SK-N-SH (cell line): ENCODE data around the gene HERC3. TPM values are rescaled to one million over a fixed set of nuclear protein-coding genes. Genes with fewer than 3 reads are reported as not detected.

Source experiments
- CTCF ChIA-PET: fragments of 300-600, 350-600 bp; formaldehyde crosslinking; extraction: SDS; loops from one replicate; lab custom pipeline; 2021; lab: Yijun Ruan, JAX
- POLR2A ChIA-PET: fragments of 350-600 bp; sonication (Branson Sonifier 250); formaldehyde crosslinking; extraction: SDS; loops from one replicate; lab custom pipeline; 2020; ENCODE audit warnings: antibody characterized with exemption, inconsistent platforms; lab: Yijun Ruan, JAX
- DNase-seq: peaks from one replicate; pipeline ENCODE4 v3.0.0; 2012
- H2AFZ ChIP-seq: fragments of 200-600 bp; sonication (generic); 2 replicates; pipeline ENCODE4 v1.8.1; 2016; ENCODE audit warnings: antibody characterized with exemption, mild to moderate bottlenecking, low read depth
- H3F3A ChIP-seq: fragments of 200-600 bp; sonication (generic); replicated peaks from 2 replicates; pipeline ENCODE3; 2016; ENCODE audit warnings: antibody characterized with exemption, mild to moderate bottlenecking; ENCODE audit not compliant: insufficient read depth
- H3K27ac ChIP-seq, 2 experiments: fragments of 200-500 bp in 1 of 2; fragments of 200-600 bp in 1 of 2; sonication (Bioruptor generic) in 1 of 2; sonication (generic), shearing (Covaris generic) in 1 of 2; 2 replicates each; pipeline versions ENCODE4 v1.5.1 to v1.6.1; 2014 to 2016; ENCODE audit warnings: low read depth in 2 of 2, inconsistent platforms in 1 of 2, low read length in 1 of 2, mild to moderate bottlenecking in 1 of 2, mixed read lengths in 1 of 2
- H3K27me3 ChIP-seq: fragments of 200-600 bp; sonication (generic), shearing (Covaris generic); 2 replicates; pipeline ENCODE4 v1.6.1; 2016; ENCODE audit warnings: mixed run types; ENCODE audit not compliant: insufficient read depth
- H3K36me3 ChIP-seq, 2 experiments: fragments of 200-500 bp in 1 of 2; fragments of 200-600 bp in 1 of 2; sonication (Bioruptor generic) in 1 of 2; sonication (generic) in 1 of 2; replicated peaks in 1 of 2; 2 replicates each; pipeline versions ENCODE3 to v1.5.1; 2014 to 2016; ENCODE audit warnings: low read length in 1 of 2, mild to moderate bottlenecking in 1 of 2; ENCODE audit not compliant: insufficient read depth in 2 of 2, control insufficient read depth in 1 of 2
- H3K4me1 ChIP-seq, 2 experiments: fragments of 200-500 bp in 1 of 2; fragments of 200-600 bp in 1 of 2; sonication (Bioruptor generic) in 1 of 2; sonication (generic), shearing (Covaris generic) in 1 of 2; 2 replicates each; pipeline versions ENCODE4 v1.5.1 to v1.6.1; 2014 to 2016; ENCODE audit warnings: low read depth in 1 of 2, low read length in 1 of 2, mixed run types in 1 of 2; ENCODE audit not compliant: insufficient read depth in 2 of 2, control insufficient read depth in 1 of 2
- H3K4me2 ChIP-seq: fragments of 200-600 bp; sonication (generic), shearing (Covaris generic); 2 replicates; pipeline ENCODE4 v1.6.1; 2017; ENCODE audit warnings: mixed run types
- H3K4me3 ChIP-seq, 2 experiments: fragments of 200-500 bp in 1 of 2; fragments of 200-600 bp in 1 of 2; sonication (Bioruptor generic) in 1 of 2; sonication (generic), shearing (Covaris generic) in 1 of 2; 2 replicates each; pipeline versions ENCODE4 v1.5.1 to v1.8.1; 2014 to 2016; ENCODE audit warnings: low read depth in 2 of 2, inconsistent platforms in 1 of 2, low read length in 1 of 2, mild to moderate bottlenecking in 1 of 2, mixed read lengths in 1 of 2, moderate library complexity in 1 of 2
- H3K79me2 ChIP-seq: fragments of 200-600 bp; sonication (generic); 2 replicates; pipeline ENCODE4 v1.8.1; 2017; ENCODE audit warnings: mild to moderate bottlenecking; ENCODE audit not compliant: insufficient read depth
- H3K9ac ChIP-seq: fragments of 200-600 bp; sonication (generic); 2 replicates; pipeline ENCODE4 v1.6.1; 2017; ENCODE audit warnings: mixed run types
- H3K9me2 ChIP-seq: fragments of 200-600 bp; sonication (generic); 2 replicates; pipeline ENCODE4 v1.6.1; 2017; ENCODE audit warnings: mixed run types
- H3K9me3 ChIP-seq: fragments of 200-600 bp; sonication (generic); 2 replicates; pipeline ENCODE4 v1.6.1; 2017; ENCODE audit warnings: mixed run types, mild to moderate bottlenecking, moderate library complexity
- H4K20me1 ChIP-seq: fragments of 200-600 bp; sonication (generic); 2 replicates; pipeline ENCODE4 v1.6.1; 2017; ENCODE audit warnings: mild to moderate bottlenecking, mixed run types; ENCODE audit not compliant: insufficient read depth
- ELF1 ChIP-seq: IDR thresholded peaks from 2 replicates; pipeline ENCODE4 v1.4.0; 2012
- EP300 ChIP-seq, 2 experiments: IDR thresholded peaks; 2 replicates each; pipeline versions ENCODE4 v1.4.0 to v1.6.1; 2012; ENCODE audit warnings: borderline replicate concordance in 1 of 2, low read depth in 1 of 2, low read length in 1 of 2
- EZH2phosphoT487 ChIP-seq: fragments of 200-600 bp; sonication (generic); IDR thresholded peaks from 2 replicates; pipeline ENCODE4 v1.6.1; 2017; ENCODE audit warnings: low read depth, mixed run types, mild to moderate bottlenecking, antibody characterized with exemption, moderate library complexity, borderline replicate concordance
- FOSL2 ChIP-seq: IDR thresholded peaks from 2 replicates; pipeline ENCODE4 v1.4.0; 2012; ENCODE audit warnings: low read depth, mild to moderate bottlenecking, moderate library complexity, borderline replicate concordance
- FOXM1 ChIP-seq: IDR thresholded peaks from 2 replicates; pipeline ENCODE4 v1.4.0; 2012; ENCODE audit warnings: low read depth, mild to moderate bottlenecking
- GATA2 ChIP-seq: sonication (generic); formaldehyde crosslinking; IDR thresholded peaks from 2 replicates; pipeline ENCODE4 v1.5.0; 2020; ENCODE audit warnings: mild to moderate bottlenecking, missing genetic modification reagents
- IRF3 ChIP-seq: fragments of 150-350 bp; IDR thresholded peaks from 2 replicates; pipeline ENCODE4 v1.6.1; 2016; ENCODE audit warnings: mild to moderate bottlenecking, low read depth, low read length
- JUND ChIP-seq: IDR thresholded peaks from 2 replicates; pipeline ENCODE4 v1.4.0; 2012
- MXI1 ChIP-seq: IDR thresholded peaks from 2 replicates; pipeline ENCODE4 v1.6.1; 2012; ENCODE audit warnings: mild to moderate bottlenecking, low read depth, low read length, improper control_type of control experiment
- NFIC ChIP-seq: IDR thresholded peaks from 2 replicates; pipeline ENCODE4 v1.4.0; 2012; ENCODE audit warnings: borderline replicate concordance
- NRF1 ChIP-seq: IDR thresholded peaks from 2 replicates; pipeline ENCODE4 v1.6.1; 2012; ENCODE audit warnings: low read depth, mild to moderate bottlenecking, low read length
- PBX3 ChIP-seq: IDR thresholded peaks from 2 replicates; pipeline ENCODE4; 2012
- POLR2AphosphoS5 ChIP-seq: IDR thresholded peaks from 2 replicates; pipeline ENCODE4 v1.6.1; 2012; ENCODE audit warnings: low read depth, low read length
- RAD21 ChIP-seq: IDR thresholded peaks from 2 replicates; pipeline ENCODE4 v1.6.1; 2012; ENCODE audit warnings: mild to moderate bottlenecking, low read length
- RCOR1 ChIP-seq: fragments of 150-350 bp; IDR thresholded peaks from 2 replicates; pipeline ENCODE4 v1.6.1; 2017; ENCODE audit warnings: antibody characterized with exemption, low read length
- REST ChIP-seq: IDR thresholded peaks from 2 replicates; pipeline ENCODE4 v1.6.1; 2012; ENCODE audit warnings: mild to moderate bottlenecking, low read depth, low read length, moderate library complexity
- SIN3A ChIP-seq: IDR thresholded peaks from 2 replicates; pipeline ENCODE4 v1.6.1; 2012; ENCODE audit warnings: low read depth, mild to moderate bottlenecking, low read length, moderate library complexity, borderline replicate concordance
- SMC3 ChIP-seq: IDR thresholded peaks from 2 replicates; pipeline ENCODE4 v1.6.1; 2012; ENCODE audit warnings: low read depth, low read length, improper control_type of control experiment
- TAF1 ChIP-seq: IDR thresholded peaks from 2 replicates; pipeline ENCODE4 v1.6.1; 2012; ENCODE audit warnings: low read depth, mild to moderate bottlenecking, low read length, moderate library complexity, borderline replicate concordance
- TCF12 ChIP-seq: IDR thresholded peaks from 2 replicates; pipeline ENCODE4 v1.4.0; 2012
- TEAD4 ChIP-seq: IDR thresholded peaks from 2 replicates; pipeline ENCODE4 v1.4.0; 2012; ENCODE audit warnings: mild to moderate bottlenecking, borderline replicate concordance; ENCODE audit not compliant: insufficient read depth
- USF1 ChIP-seq: IDR thresholded peaks from 2 replicates; pipeline ENCODE4 v1.4.0; 2012; ENCODE audit warnings: low read depth, borderline replicate concordance
- YY1 ChIP-seq: IDR thresholded peaks from 2 replicates; pipeline ENCODE4 v1.4.0; 2012; ENCODE audit warnings: low read depth, mild to moderate bottlenecking
- ZBTB33 ChIP-seq: IDR thresholded peaks from 2 replicates; pipeline ENCODE4 v1.4.0; 2012; ENCODE audit warnings: low read depth, borderline replicate concordance
- WGBS: methylation state at CpG from one replicate; pipeline ENCODE4 v1.1.6; 2017; ENCODE audit warnings: low lambda C conversion rate; 5-methylcytosine and 5-hydroxymethylcytosine counted together
- polyA plus RNA-seq, 3 experiments: library from polyadenylated mRNA; depleted of rRNA; stranded (reverse); fragments of >200 nt; gene quantifications; 2 replicates each; pipeline ENCODE4 v1.2.3, GENCODE V29; 2012

Gene HERC3
- 4.6 and 7.2 TPM in 2 replicates for polyA plus RNA-seq (2012; rRNA removed)
- 5.1 and 5.8 TPM in 2 replicates for polyA plus RNA-seq (2012; cell fraction: cytosol; rRNA removed)
- polyA plus RNA-seq (2012; cell fraction: nucleus; rRNA removed) = 4.8 and 6.5 TPM in 2 replicates

- peak; percentile 97 for DNase-seq
- H3K9ac ChIP-seq = peak within 1 kb of the TSS; percentile 86
- H3K27me3 ChIP-seq = no peaks in the 10 kb centered on the region
- peak within 1 kb of the TSS; percentile 99 for H2AFZ ChIP-seq
- H3K4me2 ChIP-seq = peak within 1 kb of the TSS; percentile 97
- H3K9me2 ChIP-seq = no peaks in the 10 kb centered on the region
- H3K36me3 ChIP-seq = peaks cover 3 to 13% of the 10 kb centered on the region in 2 experiments
- H3K27ac ChIP-seq = peak within 1 kb of the TSS; percentile 24 to 79
- peaks cover 30% of the 10 kb centered on the region for H3K79me2 ChIP-seq
- no peaks in the 10 kb centered on the region for H3K9me3 ChIP-seq
- H3K4me3 ChIP-seq = peak within 1 kb of the TSS; percentile 75 to 92
- ChIA-PET CTCF (interaction anchor here (0.7 to 1.9 kb wide), 3 partner anchors 39 to 430 kb away, joined by 3 to 4 read pairs (median 4); no protein-coding TSS in a partner anchor), POLR2A (no interaction called here)
- H3K4me1 ChIP-seq = peaks cover 0 to 7% of the 10 kb centered on the region in 2 experiments; a peak in 1 of 4 replicates
- peaks cover 10% of the 10 kb centered on the region for H3F3A ChIP-seq
- no peaks in the 10 kb centered on the region for H4K20me1 ChIP-seq
- 1% methylated on average over 39 of the region's 73 CpGs for WGBS
- TF ChIP-seq ZBTB33 (no peak), NFIC (no peak), PBX3 (peak; percentile 99), TAF1 (no peak; the same call in 1 of the 2 replicates), NRF1 (no peak), FOXM1 (no peak), YY1 (0 out of 2 replicates have a peak, but pooled peaks have one; percentile 20), USF1 (no peak; the same call in 1 of the 2 replicates), REST (no peak), GATA2 (CRISPR knock-in tag) (no peak), FOSL2 (no peak), RAD21 (no peak), SMC3 (no peak), MXI1 (peak; percentile 40; the same call in 1 of the 2 replicates), EZH2phosphoT487 (no peak), RCOR1 (no peak), TEAD4 (0 out of 2 replicates have a peak, but pooled peaks have one; percentile 42), EP300 (IDR thresholded peaks at IDR 0.05; ENCODE audit: borderline replicate concordance in 1 of 2, low read depth in 1 of 2, low read length in 1 of 2) (no peak), TCF12 (no peak), SIN3A (no peak), IRF3 (peak; percentile 61), POLR2AphosphoS5 (no peak), JUND (no peak), ELF1 (peak; percentile 60)
Observed at GRCh38 chr4:88591787-88592599, at the start of gene HERC3. HERC3 (plus strand) TSS chr4:88592480; CDS start chr4:88605824, 13,344 bp downstream.
